GM23338 (cell line): ENCODE results near the gene CYLC1. TPM values are rescaled to one million over a fixed set of nuclear protein-coding genes. Genes with fewer than 3 reads are reported as not detected.

ENCODE experiments used
- ATAC-seq: fragments of 200-7000 bp; cut with Tn5 transposase; 3 replicates; pipeline ENCODE4 v1.9.1; 2020
- DNase-seq: peaks from one replicate; pipeline ENCODE4 v3.0.0-alpha.2; 2015; ENCODE audit warnings: low spot score
- H2AFZ ChIP-seq: fragments of 200-600 bp; sonication (generic); 2 replicates; pipeline ENCODE4 v1.8.0; 2016; ENCODE audit warnings: antibody characterized with exemption, mild to moderate bottlenecking, moderate library complexity
- H3F3A ChIP-seq: fragments of 200-600 bp; sonication (generic); replicated peaks from 2 replicates; pipeline ENCODE4 v1.8.0; 2017; ENCODE audit warnings: antibody characterized with exemption, mixed run types, low read depth
- H3K27ac ChIP-seq: fragments of 200-600 bp; sonication (generic); 2 replicates; pipeline ENCODE4 v1.6.1; 2016; ENCODE audit warnings: low read depth
- H3K27me3 ChIP-seq: fragments of 200-600 bp; sonication (generic); 2 replicates; pipeline ENCODE4 v1.8.0; 2016; ENCODE audit warnings: mild to moderate bottlenecking, mixed run types, moderate library complexity; ENCODE audit not compliant: insufficient read depth
- H3K36me3 ChIP-seq: fragments of 200-600 bp; sonication (generic); 2 replicates; pipeline ENCODE4 v1.8.0; 2016; ENCODE audit warnings: mild to moderate bottlenecking; ENCODE audit not compliant: insufficient read depth
- H3K4me1 ChIP-seq: fragments of 200-600 bp; sonication (generic); 2 replicates; pipeline ENCODE4 v1.8.0; 2016; ENCODE audit warnings: mild to moderate bottlenecking, moderate library complexity; ENCODE audit not compliant: insufficient read depth
- H3K4me2 ChIP-seq: fragments of 200-600 bp; sonication (generic); 2 replicates; pipeline ENCODE4 v1.7.1; 2017; ENCODE audit warnings: mixed run types
- H3K4me3 ChIP-seq: fragments of 200-600 bp; sonication (generic); 2 replicates; pipeline ENCODE4 v1.6.1; 2016; ENCODE audit warnings: mixed run types
- H3K79me2 ChIP-seq: fragments of 200-600 bp; sonication (generic); replicated peaks from 2 replicates; pipeline ENCODE4 v1.8.0; 2017; ENCODE audit warnings: mild to moderate bottlenecking; ENCODE audit not compliant: insufficient read depth
- H3K9me2 ChIP-seq: fragments of 200-600 bp; sonication (generic); 2 replicates; pipeline ENCODE4 v1.8.0; 2017; ENCODE audit not compliant: insufficient read depth
- H4K20me1 ChIP-seq: fragments of 200-600 bp; sonication (generic); replicated peaks from 2 replicates; pipeline ENCODE4 v1.8.0; 2017; ENCODE audit warnings: mild to moderate bottlenecking; ENCODE audit not compliant: insufficient read depth
- H3K27ac Mint-ChIP-seq: 2 replicates; pipeline ENCODE4 v1.8.0; 2020; ENCODE audit warnings: inconsistent platforms, mild to moderate bottlenecking, moderate library complexity, mixed read lengths
- H3K27me3 Mint-ChIP-seq: 3 replicates; pipeline ENCODE4 v1.8.0; 2022; ENCODE audit warnings: low read depth, mild to moderate bottlenecking, moderate library complexity, mixed read lengths, inconsistent platforms; ENCODE audit not compliant: insufficient read depth, poor library complexity
- H3K36me3 Mint-ChIP-seq: 3 replicates; pipeline ENCODE4 v1.8.0; 2021; ENCODE audit warnings: low read depth, mild to moderate bottlenecking, inconsistent platforms, moderate library complexity, mixed read lengths
- H3K4me1 Mint-ChIP-seq: 3 replicates; pipeline ENCODE4 v1.8.0; 2020; ENCODE audit warnings: mild to moderate bottlenecking, inconsistent platforms, mixed read lengths
- H3K4me3 Mint-ChIP-seq: 3 replicates; pipeline ENCODE4 v1.8.0; 2021; ENCODE audit warnings: moderate library complexity, mild to moderate bottlenecking, inconsistent platforms, mixed read lengths
- H3K9me3 Mint-ChIP-seq: 3 replicates; pipeline ENCODE4 v1.8.0; 2020; ENCODE audit warnings: moderate library complexity, mild to moderate bottlenecking, inconsistent platforms, mixed read lengths
- CREB1 ChIP-seq: fragments of 250-450 bp; sonication (Bioruptor Pico); IDR thresholded peaks from 2 replicates; pipeline ENCODE4 v1.5.0; 2020; ENCODE audit warnings: low read depth, mild to moderate bottlenecking, moderate library complexity
- CTCF ChIP-seq, 2 experiments: fragments of 200-600 bp in 1 of 2; sonication (generic) in 1 of 2; conservative IDR thresholded peaks; 2 replicates each; pipeline versions ENCODE4 v1.5.1 to v1.6.1; 2016 to 2017; ENCODE audit warnings: antibody characterized with exemption in 2 of 2, low read depth in 2 of 2, mild to moderate bottlenecking in 2 of 2, moderate library complexity in 1 of 2
- EZH2 ChIP-seq: fragments of 200-600 bp; sonication (generic); IDR thresholded peaks from one replicate; pipeline ENCODE4 v1.8.0; 2017; ENCODE audit warnings: antibody characterized with exemption, mild to moderate bottlenecking, low read depth; ENCODE audit not compliant: unreplicated experiment
- EZH2phosphoT487 ChIP-seq: fragments of 200-600 bp; sonication (generic); IDR thresholded peaks from one replicate; pipeline ENCODE4 v1.8.1; 2018; ENCODE audit warnings: antibody characterized with exemption; ENCODE audit not compliant: unreplicated experiment
- NANOG ChIP-seq: IDR thresholded peaks from 2 replicates; pipeline ENCODE4 v1.6.1; 2016; ENCODE audit warnings: antibody characterized with exemption, borderline replicate concordance
- ZNF331 ChIP-seq: fragments of 250-450 bp; sonication (Bioruptor Pico); IDR thresholded peaks from 2 replicates; pipeline ENCODE4 v1.5.0; 2020; ENCODE audit warnings: low read depth, mild to moderate bottlenecking, moderate library complexity
- ZNF462 ChIP-seq: fragments of 250-450 bp; sonication (Bioruptor Pico); IDR thresholded peaks from 2 replicates; pipeline ENCODE4 v1.5.0; 2020; ENCODE audit warnings: mild to moderate bottlenecking, moderate library complexity
- polyA plus RNA-seq: library from polyadenylated mRNA; unstranded; fragments of >200 nt; fragmentation: Nextera tagmentation; extraction: Ambion mirVana; gene quantifications from 2 replicates; pipeline ENCODE4 v1.2.1, GENCODE V29; 2016
- total RNA-seq: library from RNA; depleted of rRNA; stranded (reverse); fragments of >200 nt; shearing (Covaris generic); gene quantifications from 2 replicates; pipeline ENCODE4 v1.2.3, GENCODE V29; 2014

The CYLC1 gene
- total and polyA plus RNA-seq, 2 experiments from 2014 or later: not detected

- no peak for TF ChIP-seq EZH2
- no peak for TF ChIP-seq CTCF (conservative IDR thresholded peaks at IDR 0.05; ENCODE audit: low read depth in 2 of 2)
These were observed 13.6 kb upstream of the CYLC1 start (continued) for GRCh38 chrX:83847339-83847738.

- H3K27ac ChIP-seq: no peak overlapping the region
- no peaks in the 10 kb centered on the region for H3K36me3 Mint-ChIP-seq
These were observed 27.6 kb downstream of the CYLC1 start for GRCh38 chrX:83888585-83888984.

More at GRCh38 chrX:83888585-83888984, 27.6 kb downstream of the CYLC1 start:
- H3K27me3 ChIP-seq: no peaks in the 10 kb centered on the region
- DNase-seq (no peak), ATAC-seq (no peak)
- no peak overlapping the region for H3K4me3 ChIP-seq
- no peaks in the 10 kb centered on the region for H4K20me1 ChIP-seq
- Mint-ChIP-seq H3K4me3 (no peak overlapping the region), H3K4me1 (peaks cover 8% of the 10 kb centered on the region; the same call in 2 of the 3 replicates), H3K9me3 (no peaks in the 10 kb centered on the region), H3K27ac (no peak overlapping the region), H3K27me3 (peaks cover 1% of the 10 kb centered on the region)
- no peaks in the 10 kb centered on the region for H3K79me2 ChIP-seq
- no peak overlapping the region for H2AFZ ChIP-seq
- TF ChIP-seq CREB1 (CRISPR knock-in tag) (no peak), ZNF462 (CRISPR knock-in tag) (no peak), CTCF (conservative IDR thresholded peaks at IDR 0.05; ENCODE audit: low read depth in 2 of 2) (no peak), EZH2phosphoT487 (no peak), NANOG (no peak), ZNF331 (CRISPR knock-in tag) (no peak)
- no peaks in the 10 kb centered on the region for H3F3A ChIP-seq
- no peaks in the 10 kb centered on the region for H3K36me3 ChIP-seq
- no peaks in the 10 kb centered on the region for H3K4me1 ChIP-seq
- no peak overlapping the region for H3K4me2 ChIP-seq
- no peaks in the 10 kb centered on the region for H3K9me2 ChIP-seq
